ENCODE results near the gene WDR5. TPM values are rescaled to one million over a fixed set of nuclear protein-coding genes. Genes with fewer than 3 reads are reported as not detected.
"Not testable (repeated sequence)": the region's sequence is repeated elsewhere in the genome, so short reads cannot be mapped to it uniquely, and the experiment has no call there.

WDR5 gene
- 10 to 100 TPM; 62.2 to 64.3 TPM for total RNA-seq
- 16.4 TPM for polyA plus RNA-seq

DNA sequence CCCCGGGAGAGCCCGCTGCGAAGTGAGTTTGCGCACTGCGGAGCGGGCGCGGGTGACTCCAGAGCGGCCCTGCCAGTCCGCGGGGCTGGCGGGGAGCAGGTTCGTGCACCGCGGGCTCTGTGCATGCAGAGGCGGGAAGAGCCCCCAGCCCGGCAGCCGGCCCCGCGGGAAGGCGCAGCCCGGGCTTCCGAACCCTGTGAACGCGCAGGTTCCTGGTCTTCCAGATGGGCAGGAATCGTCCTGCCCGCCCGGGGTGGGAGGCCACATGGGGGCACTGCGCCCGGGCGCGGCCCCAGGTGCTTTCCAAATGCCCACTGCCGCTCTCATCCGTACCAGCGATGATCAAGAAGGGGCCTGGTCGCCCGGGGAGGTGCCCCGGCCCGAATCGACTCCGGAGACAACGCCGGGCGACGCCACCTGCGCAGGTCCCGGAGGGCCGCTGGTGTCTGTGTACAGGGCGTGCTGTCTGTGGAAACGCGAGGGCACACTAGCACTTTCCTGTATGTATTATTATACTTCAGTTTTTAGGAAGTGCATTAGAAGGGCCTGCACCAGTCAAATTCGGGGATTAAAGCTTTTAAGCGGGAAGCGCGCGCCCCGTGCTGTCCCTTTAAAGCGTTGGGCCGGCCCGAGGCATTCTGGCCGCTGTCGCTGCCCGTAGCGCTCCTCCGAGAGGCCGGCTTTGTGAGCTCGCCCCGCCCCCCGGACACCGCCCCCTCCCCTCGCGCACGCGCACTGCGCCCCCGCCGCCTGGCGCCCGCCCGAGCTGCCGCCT is at the start of gene WDR5:
Gene WDR5 (plus strand): TSS at position 740 of the 775 bp plus-strand sequence. CDS start 3,796 bp downstream, outside the sequence.
- H3K4me1 ChIP-seq (ENCODE audit: insufficient read depth, low read length) = peaks cover 32% of the 10 kb centered on the region
- peaks cover 29 to 53% (median 48%) of the 10 kb centered on the region in 3 donors for H3K4me1 Mint-ChIP-seq
- CTCF ChIA-PET = interaction anchor here (0.7 to 2.1 kb wide), 5 partner anchors 26 to 111 kb away, joined by 3 to 13 read pairs (median 4); partner anchors contain the start of genes BRD3OS and RNU6ATAC
- H3K27me3 ChIP-seq (ENCODE audit: insufficient read depth, low read length, poor library complexity, severe bottlenecking) = no peaks in the 10 kb centered on the region
- no peaks in the 10 kb centered on the region for H3K9me3 Mint-ChIP-seq
- H3K4me3 ChIP-seq (ENCODE audit: low read length) = peak within 1 kb of the TSS; percentile 96
- H3K27ac ChIP-seq (ENCODE audit: low read depth, low read length) = peak within 1 kb of the TSS; percentile 86
- peaks cover 0 to 22% (median 0%) of the 10 kb centered on the region in 3 donors for H3K36me3 Mint-ChIP-seq
- H3K27me3 Mint-ChIP-seq = peaks cover 0 to 3% of the 10 kb centered on the region in 2 donors
- DNase-seq = peak; percentile 87 to 93 (median 88)
- H3K27ac Mint-ChIP-seq = peak within 1 kb of the TSS; percentile 79 to 95 (median 88)
- no peaks in the 10 kb centered on the region for H3K9me3 ChIP-seq (ENCODE audit: low read length)
- H3K36me3 ChIP-seq (ENCODE audit: insufficient read depth, low read length) = peaks cover 9% of the 10 kb centered on the region
- POLR2A ChIA-PET = interaction anchor here (0.8 to 2.6 kb wide), 5 partner anchors 29 to 321 kb away, joined by 4 to 41 read pairs (median 7); partner anchors contain the start of genes BRD3OS and RNU6ATAC
- peak within 1 kb of the TSS; percentile 85 to 97 (median 93) for H3K4me3 Mint-ChIP-seq

DNA sequence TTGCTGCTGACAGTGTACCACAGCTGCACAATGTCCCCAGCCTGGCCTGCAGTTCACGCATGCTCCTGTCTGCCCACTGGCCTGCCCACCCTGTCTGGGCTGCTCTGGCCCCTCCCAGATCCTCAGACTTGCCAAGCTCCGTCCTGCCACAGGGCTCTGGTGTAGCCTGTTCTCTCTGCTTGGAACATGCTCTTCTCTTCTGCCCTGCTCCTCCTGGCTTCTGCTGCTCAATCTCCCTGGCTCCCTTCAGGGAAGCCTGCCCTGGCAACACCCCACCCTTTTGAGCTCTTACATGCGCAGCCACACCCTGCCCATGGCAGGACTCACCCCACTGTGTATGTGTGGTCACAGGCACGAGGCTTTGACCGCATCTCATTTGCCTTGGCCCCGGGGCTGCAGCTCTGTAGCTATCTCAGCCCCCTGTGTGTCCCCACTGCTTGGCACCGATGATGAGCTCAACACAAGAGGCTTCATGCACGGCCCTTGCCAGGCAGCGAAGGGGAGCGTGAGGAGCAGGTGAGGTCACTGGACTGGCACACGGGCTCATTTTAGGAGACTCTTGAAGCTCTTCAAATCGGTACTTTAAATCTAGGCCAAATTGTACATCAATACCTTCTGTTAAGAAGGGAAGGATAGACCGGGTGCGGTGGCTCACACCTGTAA is 47.7 kb upstream of the WDR5 start:
- no peak overlapping the region for H3K27ac ChIP-seq (ENCODE audit: low read depth, low read length)
- no peak overlapping the region for H3K4me3 ChIP-seq (ENCODE audit: low read length)
- Mint-ChIP-seq H3K27ac (no peak overlapping the region), H3K4me1 (no peaks in the 10 kb centered on the region), H3K36me3 (peaks cover 0 to 6% (median 0%) of the 10 kb centered on the region in 3 donors), H3K27me3 (peaks cover 3 to 14% of the 10 kb centered on the region in 2 donors), H3K4me3 (no peak overlapping the region), H3K9me3 (peaks cover 0 to 4% (median 0%) of the 10 kb centered on the region in 5 donors)
- H3K27me3 ChIP-seq (ENCODE audit: insufficient read depth, low read length, poor library complexity, severe bottlenecking) = no peaks in the 10 kb centered on the region
- no peaks in the 10 kb centered on the region for H3K4me1 ChIP-seq (ENCODE audit: insufficient read depth, low read length)
- POLR2A ChIA-PET = no interaction called here
- DNase-seq = no peak
- no peaks in the 10 kb centered on the region for H3K36me3 ChIP-seq (ENCODE audit: insufficient read depth, low read length)
- CTCF ChIA-PET = no interaction called here
- no peaks in the 10 kb centered on the region for H3K9me3 ChIP-seq (ENCODE audit: low read length)

DNA sequence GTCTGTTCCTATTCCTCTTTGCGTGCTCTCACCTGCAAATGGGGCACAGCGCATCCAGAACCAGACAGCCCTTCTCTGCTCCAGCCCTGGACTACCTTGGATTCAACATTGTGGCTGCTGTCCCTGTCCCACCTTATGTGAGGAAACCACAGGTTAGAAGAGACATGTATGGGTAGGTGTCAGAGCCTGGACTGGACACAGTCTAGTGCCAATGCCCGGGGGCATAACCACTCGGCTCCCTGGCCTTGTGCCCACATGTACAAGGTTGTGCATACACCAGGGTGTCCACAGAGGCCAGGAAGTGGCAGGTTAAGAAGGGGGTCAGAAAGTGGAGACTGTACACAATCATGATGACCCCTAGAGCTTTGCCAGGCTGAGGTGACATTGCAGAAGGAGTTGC is 45.9 kb upstream of the WDR5 start:
- Mint-ChIP-seq H3K36me3 (peaks cover 0 to 6% (median 0%) of the 10 kb centered on the region in 3 donors), H3K9me3 (peaks cover 0 to 4% (median 0%) of the 10 kb centered on the region in 5 donors), H3K27ac (no peak overlapping the region), H3K4me3 (no peak overlapping the region), H3K27me3 (peaks cover 3 to 21% of the 10 kb centered on the region in 2 donors), H3K4me1 (no peaks in the 10 kb centered on the region)
- Histone ChIP-seq H3K27me3 (ENCODE audit: insufficient read depth, low read length, poor library complexity, severe bottlenecking) (no peaks in the 10 kb centered on the region), H3K27ac (ENCODE audit: low read depth, low read length) (no peak overlapping the region), H3K36me3 (ENCODE audit: insufficient read depth, low read length) (no peaks in the 10 kb centered on the region), H3K9me3 (ENCODE audit: low read length) (no peaks in the 10 kb centered on the region), H3K4me1 (ENCODE audit: insufficient read depth, low read length) (no peaks in the 10 kb centered on the region), H3K4me3 (ENCODE audit: low read length) (no peak overlapping the region)
- DNase-seq = no peak
- CTCF ChIA-PET = no interaction called here
- POLR2A ChIA-PET = no interaction called here

DNA sequence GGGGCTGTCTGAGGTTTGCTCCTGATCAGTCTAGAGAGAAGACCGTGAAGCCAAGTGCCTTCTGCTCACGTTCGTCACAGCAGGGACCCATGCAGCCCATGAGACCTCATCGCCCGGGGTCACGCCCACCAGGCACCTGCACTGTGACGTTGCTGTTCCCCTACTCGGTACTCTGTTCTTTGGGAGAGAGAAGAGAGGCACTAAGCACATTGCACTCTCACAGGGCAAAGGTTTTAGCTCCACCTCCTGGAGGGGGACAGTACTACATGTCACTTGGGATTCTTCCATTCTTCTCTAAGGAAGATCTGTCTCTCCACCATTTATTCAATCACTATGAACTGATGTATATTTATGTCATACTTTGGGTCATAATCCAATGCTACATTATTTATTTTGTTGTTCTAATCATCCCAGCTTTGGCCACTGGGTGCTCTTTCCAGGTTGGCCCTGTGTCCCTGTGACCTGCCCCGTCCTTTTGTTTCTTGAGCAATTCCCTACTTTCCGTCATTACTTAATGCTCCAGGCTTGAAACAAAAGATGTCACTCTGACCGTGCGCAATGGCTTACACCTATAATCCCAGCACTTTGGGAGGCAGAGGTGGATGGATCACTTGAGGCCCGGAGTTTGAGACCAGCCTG is 36.6 kb upstream of the WDR5 start:
- ChIA-PET CTCF (interaction anchor here (0.8 to 1.8 kb wide), 2 partner anchors 78 to 317 kb away, joined by 4 to 9 read pairs; no protein-coding TSS in a partner anchor), POLR2A (no interaction called here)
- no peaks in the 10 kb centered on the region for H3K36me3 ChIP-seq (ENCODE audit: insufficient read depth, low read length)
- H3K27ac ChIP-seq (ENCODE audit: low read depth, low read length) = no peak overlapping the region
- no peak overlapping the region for H3K4me3 Mint-ChIP-seq
- no peak overlapping the region for H3K27ac Mint-ChIP-seq
- no peaks in the 10 kb centered on the region for H3K9me3 ChIP-seq (ENCODE audit: low read length)
- no peaks in the 10 kb centered on the region for H3K9me3 Mint-ChIP-seq
- H3K4me1 ChIP-seq (ENCODE audit: insufficient read depth, low read length) = no peaks in the 10 kb centered on the region
- peaks cover 20 to 36% of the 10 kb centered on the region in 2 donors for H3K27me3 Mint-ChIP-seq
- no peaks in the 10 kb centered on the region for H3K36me3 Mint-ChIP-seq
- H3K4me1 Mint-ChIP-seq = peaks cover 0 to 4% (median 0%) of the 10 kb centered on the region in 3 donors
- DNase-seq = peak; percentile 39 to 59 (median 44)
- no peaks in the 10 kb centered on the region for H3K27me3 ChIP-seq (ENCODE audit: insufficient read depth, low read length, poor library complexity, severe bottlenecking)
- H3K4me3 ChIP-seq (ENCODE audit: low read length) = no peak overlapping the region

DNA sequence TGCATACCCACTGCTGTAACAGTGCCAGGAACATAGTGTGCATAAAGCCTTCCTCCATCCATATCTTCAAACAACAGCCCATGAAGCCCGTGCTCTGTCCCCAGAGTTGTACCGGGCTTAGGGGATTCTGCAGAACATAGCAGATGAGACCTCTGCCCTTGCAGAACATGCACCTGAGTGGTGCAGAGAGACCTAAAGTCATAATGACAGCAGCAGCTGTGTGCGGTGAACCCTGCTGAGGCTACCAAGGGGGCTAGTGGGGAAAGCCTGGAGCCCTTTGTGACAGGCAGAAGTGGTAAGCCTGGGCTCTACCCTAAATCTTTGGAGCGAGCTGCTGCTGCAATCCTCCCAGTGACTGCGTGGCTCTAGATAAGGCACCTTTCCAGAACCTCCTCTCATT is 35.8 kb upstream of the WDR5 start:
- H3K9me3 Mint-ChIP-seq = no peaks in the 10 kb centered on the region
- H3K4me1 ChIP-seq (ENCODE audit: insufficient read depth, low read length) = no peaks in the 10 kb centered on the region
- H3K27me3 ChIP-seq (ENCODE audit: insufficient read depth, low read length, poor library complexity, severe bottlenecking) = no peaks in the 10 kb centered on the region
- no peaks in the 10 kb centered on the region for H3K36me3 ChIP-seq (ENCODE audit: insufficient read depth, low read length)
- no peaks in the 10 kb centered on the region for H3K9me3 ChIP-seq (ENCODE audit: low read length)
- H3K27ac Mint-ChIP-seq = no peak overlapping the region
- DNase-seq = no peak
- H3K4me3 Mint-ChIP-seq = no peak overlapping the region
- peaks cover 0 to 4% (median 0%) of the 10 kb centered on the region in 3 donors for H3K4me1 Mint-ChIP-seq
- POLR2A ChIA-PET = no interaction called here
- H3K27me3 Mint-ChIP-seq = peaks cover 24 to 35% of the 10 kb centered on the region in 2 donors
- no peaks in the 10 kb centered on the region for H3K36me3 Mint-ChIP-seq
- CTCF ChIA-PET = interaction anchor here (2.0 kb wide), 1 partner anchor 318 kb away, joined by 6 read pairs; no protein-coding TSS in a partner anchor
- no peak overlapping the region for H3K4me3 ChIP-seq (ENCODE audit: low read length)
- no peak overlapping the region for H3K27ac ChIP-seq (ENCODE audit: low read depth, low read length)

DNA sequence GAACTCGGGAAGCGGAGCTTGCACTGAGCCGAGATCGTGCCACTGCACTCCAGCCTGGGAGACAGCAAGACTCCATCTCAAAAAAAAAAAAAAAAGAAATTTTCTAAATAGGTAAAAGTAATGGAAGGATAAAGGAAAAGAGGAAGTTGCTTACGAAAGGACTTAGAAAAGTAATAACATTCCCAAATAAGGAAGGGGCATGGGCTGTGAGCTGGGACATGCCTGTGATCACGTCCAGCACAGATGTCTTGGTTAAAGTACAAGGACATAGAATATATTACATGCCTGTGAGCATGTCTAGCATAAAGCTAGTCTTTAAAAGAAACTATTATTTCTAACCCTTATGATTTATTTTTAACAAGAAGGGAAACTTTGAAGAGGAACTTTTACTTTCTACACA is 34.7 kb upstream of the WDR5 start:
- H3K4me3 ChIP-seq (ENCODE audit: low read length); H3K27ac ChIP-seq (ENCODE audit: low read depth, low read length); H3K27ac Mint-ChIP-seq; H3K4me1 ChIP-seq (ENCODE audit: insufficient read depth, low read length); H3K4me3 Mint-ChIP-seq; H3K36me3 Mint-ChIP-seq; DNase-seq; POLR2A ChIA-PET; H3K4me1 Mint-ChIP-seq; H3K36me3 ChIP-seq (ENCODE audit: insufficient read depth, low read length); H3K27me3 ChIP-seq (ENCODE audit: insufficient read depth, low read length, poor library complexity, severe bottlenecking); H3K9me3 Mint-ChIP-seq; H3K9me3 ChIP-seq (ENCODE audit: low read length): not testable (repeated sequence)
- H3K27me3 Mint-ChIP-seq = peaks cover 25 to 38% of the 10 kb centered on the region in 2 donors
- CTCF ChIA-PET = interaction anchor here (2.0 kb wide), 1 partner anchor 319 kb away, joined by 6 read pairs; no protein-coding TSS in a partner anchor

DNA sequence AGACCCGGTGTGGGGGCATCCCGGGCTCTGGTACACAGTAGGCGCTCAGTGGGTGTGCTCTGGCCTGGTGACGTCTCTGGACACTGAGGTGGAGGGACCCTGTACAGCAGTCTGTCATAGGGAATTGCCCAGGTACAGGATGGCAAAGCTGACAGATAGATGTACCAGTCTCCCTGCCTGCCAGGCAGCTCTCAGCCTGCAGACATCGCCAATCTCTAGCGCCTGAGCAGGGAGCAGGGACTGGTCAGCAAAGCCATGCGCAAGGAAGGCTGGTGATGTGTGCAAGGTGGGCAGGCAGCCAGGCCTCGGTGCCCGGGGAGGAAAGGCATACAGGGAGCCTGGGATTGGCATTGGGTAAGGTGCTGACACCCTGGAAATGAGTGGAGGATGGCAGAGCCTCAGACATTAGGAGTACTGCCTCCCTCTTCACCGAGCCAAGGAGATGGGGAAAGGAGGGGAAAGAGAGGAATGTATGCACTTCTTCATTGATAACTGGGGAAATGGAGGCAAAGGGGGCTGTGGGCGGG is 34.2 kb upstream of the WDR5 start:
- CTCF ChIA-PET = interaction anchor here (2.0 kb wide), 1 partner anchor 319 kb away, joined by 6 read pairs; no protein-coding TSS in a partner anchor
- Mint-ChIP-seq H3K9me3 (no peaks in the 10 kb centered on the region), H3K4me3 (no peak overlapping the region)

More for the DNA sequence above, 34.2 kb upstream of the WDR5 start:
- Mint-ChIP-seq H3K4me1 (peaks cover 0 to 4% (median 0%) of the 10 kb centered on the region in 3 donors), H3K36me3 (no peaks in the 10 kb centered on the region), H3K27me3 (peaks cover 27 to 36% of the 10 kb centered on the region in 2 donors), H3K27ac (no peak overlapping the region)
- Histone ChIP-seq H3K9me3 (ENCODE audit: low read length) (no peaks in the 10 kb centered on the region), H3K4me3 (ENCODE audit: low read length) (no peak overlapping the region), H3K36me3 (ENCODE audit: insufficient read depth, low read length) (no peaks in the 10 kb centered on the region), H3K27me3 (ENCODE audit: insufficient read depth, low read length, poor library complexity, severe bottlenecking) (no peaks in the 10 kb centered on the region), H3K27ac (ENCODE audit: low read depth, low read length) (no peak overlapping the region), H3K4me1 (ENCODE audit: insufficient read depth, low read length) (no peaks in the 10 kb centered on the region)
- POLR2A ChIA-PET = no interaction called here
- no peak for DNase-seq

Data from CD8-positive, alpha-beta memory T cell (primary cell).